T-helper 1 cell treated with Interleukin-12 subunit alpha and Interleukin-12 subunit beta and Interleukin-4 antibody, amounts not matched to agents 30 ng/mL and 1 ng/mL, for 36 hours (primary cell): ENCODE results near the gene CTDSP1. TPM values are rescaled to one million over a fixed set of nuclear protein-coding genes. Genes with fewer than 3 reads are reported as not detected.

Experiments used
- intact Hi-C: fragments of 100-400 bp; cut with micrococcal nuclease; formaldehyde crosslinking; loops from one replicate; pipeline ENCODE4 v1.15.1; 2024
- total RNA-seq: library from RNA; stranded (reverse); gene quantifications from 2 replicates; pipeline ENCODE4 v1.2.3, GENCODE V29; 2022

Gene CTDSP1
- total RNA-seq, 1 donor from 2014 or later = 145 TPM

GRCh38 chr2:218398437-218399390 is 954 bp upstream of the CTDSP1 start:
- intact Hi-C loops = loop anchor here (1.0 to 5.0 kb wide), 5 partner anchors 764 to 1144 kb away; partner anchors contain the start of genes CHPF, CNPPD1, DNAJB2 and NHEJ1

- intact Hi-C loops = no loop called here
Measured at GRCh38 chr2:218400167-218400929, 680 bp downstream of the CTDSP1 start.

DNA sequence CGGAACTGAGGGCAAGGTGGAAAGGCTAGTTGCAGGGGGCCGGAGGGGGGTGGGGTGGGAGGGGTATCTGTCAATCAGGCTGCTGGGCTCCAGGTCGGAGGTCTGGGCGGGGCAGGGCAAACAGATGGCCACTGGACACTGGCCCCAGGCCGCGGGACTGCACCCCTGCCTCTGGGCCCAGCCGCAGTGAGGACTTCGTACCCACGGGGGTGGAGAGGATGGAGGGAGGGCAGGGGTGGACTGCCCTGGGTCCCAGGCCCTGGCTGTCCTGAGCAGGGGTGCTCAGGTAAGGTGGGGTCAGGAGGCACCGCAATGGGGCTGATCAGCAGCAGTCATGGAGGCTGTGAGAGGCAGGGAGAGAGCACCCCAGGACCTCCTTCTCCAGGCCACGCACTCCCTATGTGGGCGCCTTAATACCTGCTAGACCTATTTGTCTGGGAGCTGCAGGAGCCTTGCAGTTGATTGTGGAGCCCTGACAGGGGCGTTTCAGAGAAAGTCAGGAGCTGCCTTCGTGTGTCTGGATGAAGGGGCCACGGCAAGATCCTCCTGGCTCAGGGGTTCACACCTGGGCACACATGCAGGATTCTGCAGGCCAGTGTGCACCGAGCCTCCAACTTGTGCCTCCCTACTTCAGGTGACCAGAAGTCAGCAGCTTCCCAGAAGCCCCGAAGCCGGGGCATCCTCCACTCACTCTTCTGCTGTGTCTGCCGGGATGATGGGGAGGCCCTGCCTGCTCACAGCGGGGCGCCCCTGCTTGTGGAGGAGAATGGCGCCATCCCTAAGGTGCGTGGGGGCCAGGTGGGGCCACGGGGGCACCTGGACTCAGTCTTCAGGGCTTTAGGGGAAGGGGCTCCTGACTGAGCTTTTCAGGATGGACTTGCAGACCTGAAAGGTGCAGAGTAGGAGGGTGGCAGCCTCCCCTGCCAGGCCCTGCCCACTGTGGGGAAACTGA is 1.5 kb downstream of the CTDSP1 start:
- intact Hi-C loops = no loop called here

DNA sequence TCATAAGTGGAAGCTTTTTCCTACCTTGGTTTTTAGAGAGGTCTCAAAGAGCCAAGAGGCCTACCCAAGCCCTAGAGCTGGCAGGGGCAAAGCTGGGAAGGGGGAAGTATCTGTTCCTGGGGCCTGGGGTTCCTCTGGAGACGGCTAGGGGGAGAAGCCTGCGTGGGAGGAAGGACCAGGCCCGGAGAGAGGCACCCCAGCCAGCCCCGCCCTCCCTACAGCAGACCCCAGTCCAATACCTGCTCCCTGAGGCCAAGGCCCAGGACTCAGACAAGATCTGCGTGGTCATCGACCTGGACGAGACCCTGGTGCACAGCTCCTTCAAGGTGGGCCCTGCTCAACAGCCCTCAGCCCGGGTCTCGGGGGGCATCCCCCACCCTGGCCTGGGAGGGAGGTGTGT is 2.2 kb downstream of the CTDSP1 start:
- intact Hi-C loops = no loop called here

DNA sequence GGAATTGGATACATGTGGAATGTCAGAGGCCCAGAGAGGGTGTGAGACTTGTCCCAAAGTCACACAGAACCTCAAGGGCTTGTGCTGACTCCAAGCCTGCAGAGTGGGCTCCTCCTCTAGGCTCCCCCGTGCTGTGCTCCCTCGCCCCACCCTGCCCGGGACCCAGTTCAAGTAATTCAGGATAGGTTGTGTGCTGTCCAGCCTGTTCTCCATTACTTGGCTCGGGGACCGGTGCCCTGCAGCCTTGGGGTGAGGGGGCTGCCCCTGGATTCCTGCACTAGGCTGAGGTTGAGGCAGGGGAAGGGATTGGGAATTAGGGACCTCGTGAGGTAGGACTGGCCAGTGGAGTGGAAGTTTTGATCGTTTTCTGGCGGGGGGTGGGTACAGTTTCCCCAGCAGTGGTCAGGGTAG is 2.8 kb downstream of the CTDSP1 start:
- intact Hi-C loops = no loop called here

GRCh38 chr2:218402911-218403411 is 3.3 kb downstream of the CTDSP1 start:
- intact Hi-C loops = no loop called here

DNA sequence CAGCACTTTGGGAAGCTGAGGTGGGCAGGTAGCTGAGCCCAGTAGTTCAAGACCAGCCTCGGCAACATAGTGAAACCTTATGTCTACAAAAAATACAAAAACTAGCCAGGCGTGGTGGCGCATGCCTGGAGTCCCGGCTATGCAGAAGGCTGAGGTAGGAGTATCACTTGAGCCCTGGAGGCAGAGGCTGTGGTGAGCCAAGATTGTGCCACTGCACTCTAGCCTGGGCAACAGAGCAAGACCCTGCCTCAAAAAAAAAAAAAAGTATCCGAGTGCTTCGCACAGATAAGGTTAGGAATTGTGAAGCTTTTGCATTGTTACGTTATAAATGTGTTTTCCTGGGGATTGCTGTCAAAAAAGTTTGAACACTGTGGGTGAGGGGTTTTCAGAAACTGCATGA is 4.1 kb downstream of the CTDSP1 start:
- intact Hi-C loops = no loop called here

DNA sequence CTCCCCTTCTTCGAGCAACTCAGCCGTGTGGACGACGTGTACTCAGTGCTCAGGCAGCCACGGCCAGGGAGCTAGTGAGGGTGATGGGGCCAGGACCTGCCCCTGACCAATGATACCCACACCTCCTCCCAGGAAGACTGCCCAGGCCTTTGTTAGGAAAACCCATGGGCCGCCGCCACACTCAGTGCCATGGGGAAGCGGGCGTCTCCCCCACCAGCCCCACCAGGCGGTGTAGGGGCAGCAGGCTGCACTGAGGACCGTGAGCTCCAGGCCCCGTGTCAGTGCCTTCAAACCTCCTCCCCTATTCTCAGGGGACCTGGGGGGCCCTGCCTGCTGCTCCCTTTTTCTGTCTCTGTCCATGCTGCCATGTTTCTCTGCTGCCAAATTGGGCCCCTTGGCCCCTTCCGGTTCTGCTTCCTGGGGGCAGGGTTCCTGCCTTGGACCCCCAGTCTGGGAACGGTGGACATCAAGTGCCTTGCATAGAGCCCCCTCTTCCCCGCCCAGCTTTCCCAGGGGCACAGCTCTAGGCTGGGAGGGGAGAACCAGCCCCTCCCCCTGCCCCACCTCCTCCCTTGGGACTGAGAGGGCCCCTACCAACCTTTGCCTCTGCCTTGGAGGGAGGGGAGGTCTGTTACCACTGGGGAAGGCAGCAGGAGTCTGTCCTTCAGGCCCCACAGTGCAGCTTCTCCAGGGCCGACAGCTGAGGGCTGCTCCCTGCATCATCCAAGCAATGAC is 4.8 kb downstream of the CTDSP1 start:
- intact Hi-C loops = loop anchor here (5.0 kb wide), 1 partner anchor 328 kb away; no protein-coding TSS in a partner anchor

DNA sequence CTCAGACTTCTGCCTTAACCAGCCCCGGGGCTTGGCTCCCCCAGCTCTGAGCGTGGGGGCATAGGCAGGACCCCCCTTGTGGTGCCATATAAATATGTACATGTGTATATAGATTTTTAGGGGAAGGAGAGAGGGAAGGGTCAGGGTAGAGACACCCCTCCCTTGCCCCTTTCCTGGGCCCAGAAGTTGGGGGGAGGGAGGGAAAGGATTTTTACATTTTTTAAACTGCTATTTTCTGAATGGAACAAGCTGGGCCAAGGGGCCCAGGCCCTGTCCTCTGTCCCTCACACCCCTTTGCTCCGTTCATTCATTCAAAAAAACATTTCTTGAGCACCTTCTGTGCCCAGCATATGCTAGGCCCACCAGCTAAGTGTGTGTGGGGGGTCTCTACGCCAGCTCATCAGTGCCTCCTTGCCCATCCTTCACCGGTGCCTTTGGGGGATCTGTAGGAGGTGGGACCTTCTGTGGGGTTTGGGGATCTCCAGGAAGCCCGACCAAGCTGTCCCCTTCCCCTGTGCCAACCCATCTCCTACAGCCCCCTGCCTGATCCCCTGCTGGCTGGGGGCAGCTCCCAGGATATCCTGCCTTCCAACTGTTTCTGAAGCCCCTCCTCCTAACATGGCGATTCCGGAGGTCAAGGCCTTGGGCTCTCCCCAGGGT is 5.5 kb downstream of the CTDSP1 start:
- intact Hi-C loops = loop anchor here (5.0 kb wide), 1 partner anchor 327 kb away; no protein-coding TSS in a partner anchor

- intact Hi-C loops = loop anchor here (1.0 to 5.0 kb wide), 14 partner anchors 9 to 1147 kb away; partner anchors contain the start of genes AAMP, BCS1L, CNOT9 and GMPPA
Measured at GRCh38 chr2:218405746-218406208, 6.1 kb downstream of the CTDSP1 start.

- intact Hi-C loops = loop anchor here (1.0 to 5.0 kb wide), 14 partner anchors 10 to 1146 kb away; partner anchors contain the start of genes AAMP, BCS1L, CNOT9 and GMPPA
Measured at GRCh38 chr2:218406209-218406948, 6.7 kb downstream of the CTDSP1 start.

DNA sequence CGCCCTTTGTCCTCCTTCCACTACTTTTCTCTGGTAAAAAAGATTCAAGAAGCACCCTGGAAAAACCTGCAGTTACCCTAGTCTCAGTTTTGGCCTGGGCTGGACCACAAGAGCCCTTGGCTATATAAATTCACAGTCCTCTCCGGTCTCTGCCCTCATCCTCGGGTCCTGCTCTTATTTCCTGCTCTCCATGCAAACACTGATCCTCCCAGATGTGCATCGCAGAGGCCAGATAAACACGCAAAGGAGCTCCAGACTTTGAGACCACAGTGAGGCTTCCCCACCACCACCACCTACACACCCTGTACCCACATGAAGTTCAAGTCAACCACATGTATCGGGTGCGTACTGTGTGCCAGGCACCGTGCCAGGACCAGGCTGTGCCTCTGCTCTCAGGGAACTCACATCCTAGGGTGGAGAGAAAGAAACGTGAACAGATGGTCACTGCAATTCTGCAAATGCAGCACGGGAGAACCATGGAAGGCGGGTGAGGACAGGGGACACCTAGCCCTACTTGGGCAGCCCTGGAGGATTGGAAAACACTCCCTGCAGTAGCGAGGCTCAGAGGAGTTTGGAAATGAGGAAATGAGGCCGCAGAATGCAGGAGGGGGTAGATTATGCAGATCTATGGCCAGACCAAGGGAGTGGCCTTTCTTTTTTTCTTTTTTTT is 7.4 kb downstream of the CTDSP1 start:
- intact Hi-C loops = loop anchor here (1.0 to 5.0 kb wide), 14 partner anchors 11 to 1145 kb away; partner anchors contain the start of genes AAMP, BCS1L, CNOT9 and GMPPA

- intact Hi-C loops = loop anchor here (2.0 to 5.0 kb wide), 4 partner anchors 107 to 439 kb away; no protein-coding TSS in a partner anchor
Measured at GRCh38 chr2:218407717-218408116, 8.0 kb downstream of the CTDSP1 start.

GRCh38 chr2:218418321-218418716 is 18.7 kb downstream of the CTDSP1 start:
- intact Hi-C loops = no loop called here

DNA sequence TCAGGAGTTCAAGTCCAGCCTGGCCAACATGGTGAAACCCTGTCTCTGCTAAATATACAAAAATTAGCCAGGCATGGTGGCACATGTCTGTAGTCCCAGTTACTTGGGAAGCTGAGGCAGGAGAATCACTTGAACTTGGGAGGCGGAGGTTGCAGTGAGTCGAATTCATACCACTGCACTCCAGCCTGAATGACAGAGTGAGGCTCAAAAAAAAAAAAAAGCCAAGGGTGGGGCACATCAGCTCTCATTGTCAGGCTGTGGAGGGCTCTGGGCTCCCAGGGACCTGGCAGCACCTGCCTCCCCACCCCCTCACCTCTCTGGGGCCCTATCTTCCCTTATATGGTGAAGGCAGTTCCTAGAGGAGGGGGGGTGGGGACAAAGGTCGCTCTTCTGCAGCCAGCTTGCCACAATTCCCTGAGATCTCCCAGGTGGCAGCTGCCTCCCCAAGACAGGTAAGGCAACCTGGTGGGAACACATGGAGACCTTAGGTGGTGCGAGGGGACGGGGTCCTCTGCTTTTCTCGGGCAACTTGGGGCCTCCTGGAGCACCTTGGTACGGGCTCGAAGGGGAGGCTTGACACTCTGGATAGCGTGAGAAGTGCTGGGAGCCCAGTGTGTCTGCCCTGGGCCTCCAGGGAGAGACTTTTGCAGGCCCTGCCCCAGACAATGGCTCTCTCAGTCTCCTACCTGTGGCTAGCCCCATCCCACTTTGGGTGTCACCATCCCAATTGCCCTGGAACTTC is 19.2 kb downstream of the CTDSP1 start, which contains the start of gene VIL1:
Gene VIL1, plus strand, starts transcription at position 407 of the 742 bp plus-strand sequence. CDS start 4,656 bp downstream, outside the sequence.
- intact Hi-C loops = no loop called here

- intact Hi-C loops = no loop called here
Measured at GRCh38 chr2:218419630-218420216, 20.1 kb downstream of the CTDSP1 start.
